WTC11 (cell line): ENCODE measurements around the gene CDH13. TPM values are rescaled to one million over a fixed set of nuclear protein-coding genes. Genes with fewer than 3 reads are reported as not detected.

Source experiments
- ATAC-seq: fragments of 200-7000 bp; cut with Tn5 transposase; 2 replicates; pipeline ENCODE4 v1.10.0; 2021; ENCODE audit warnings: mild to moderate bottlenecking, moderate library complexity
- CTCF ChIA-PET: fragments of 300-600 bp; sonication (Branson Sonifier 250); formaldehyde crosslinking; loops from one replicate; lab custom pipeline; 2021; ENCODE audit warnings: antibody characterized with exemption; lab: Charles Lee
- POLR2A ChIA-PET: fragments of 350-600 bp; sonication (Branson Sonifier 250); formaldehyde crosslinking; loops from one replicate; lab custom pipeline; 2021; ENCODE audit warnings: antibody characterized with exemption; lab: Charles Lee
- DNase-seq: peaks from one replicate; pipeline ENCODE4 v3.0.0; 2021; ENCODE audit warnings: low spot score
- H3K27ac Mint-ChIP-seq: 2 replicates; pipeline ENCODE4 v1.8.0; 2021; ENCODE audit warnings: mixed read lengths
- H3K27me3 Mint-ChIP-seq: 2 replicates; pipeline ENCODE4 v1.8.0; 2021; ENCODE audit warnings: low read depth, mild to moderate bottlenecking, moderate library complexity, mixed read lengths
- H3K36me3 Mint-ChIP-seq: 2 replicates; pipeline ENCODE4 v1.8.0; 2021; ENCODE audit warnings: mixed read lengths
- H3K4me1 Mint-ChIP-seq: 2 replicates; pipeline ENCODE4 v1.8.0; 2022; ENCODE audit warnings: mixed read lengths
- H3K4me3 Mint-ChIP-seq: 2 replicates; pipeline ENCODE4 v1.8.0; 2021; ENCODE audit warnings: mild to moderate bottlenecking, moderate library complexity, mixed read lengths
- H3K9me3 Mint-ChIP-seq: 2 replicates; pipeline ENCODE4 v1.8.0; 2021; ENCODE audit warnings: mixed read lengths
- FOXJ3 ChIP-seq: sonication (generic); formaldehyde crosslinking; IDR thresholded peaks from 2 replicates; pipeline ENCODE4 v1.9.0; 2021; ENCODE audit warnings: missing genetic modification reagents, mild to moderate bottlenecking, borderline replicate concordance
- FOXK1 ChIP-seq: sonication (generic); formaldehyde crosslinking; IDR thresholded peaks from 2 replicates; pipeline ENCODE4 v1.8.0; 2022; ENCODE audit warnings: mild to moderate bottlenecking, moderate library complexity, missing genetic modification reagents
- KAT7 ChIP-seq: sonication (generic); formaldehyde crosslinking; IDR thresholded peaks from 2 replicates; pipeline ENCODE4 v1.8.1; 2023; ENCODE audit warnings: missing genetic modification reagents, mild to moderate bottlenecking, borderline replicate concordance
- NFE2L1 ChIP-seq: sonication (generic); formaldehyde crosslinking; IDR thresholded peaks from 2 replicates; pipeline ENCODE4 v1.8.1; 2023; ENCODE audit warnings: missing genetic modification reagents
- NR2C2 ChIP-seq: sonication (generic); formaldehyde crosslinking; IDR thresholded peaks from 2 replicates; pipeline ENCODE4 v1.8.0; 2022; ENCODE audit warnings: mild to moderate bottlenecking, missing genetic modification reagents
- OVOL2 ChIP-seq: fragments of 250-450 bp; sonication (Bioruptor Pico); IDR thresholded peaks from 2 replicates; pipeline ENCODE4 v1.9.0; 2021; ENCODE audit warnings: mild to moderate bottlenecking, borderline replicate concordance
- TEAD1 ChIP-seq: sonication (generic); formaldehyde crosslinking; IDR thresholded peaks from 2 replicates; pipeline ENCODE4 v1.8.0; 2022; ENCODE audit warnings: mild to moderate bottlenecking, missing genetic modification reagents
- ZNF263 ChIP-seq: sonication (generic); formaldehyde crosslinking; IDR thresholded peaks from 2 replicates; pipeline ENCODE4 v1.8.1; 2022; ENCODE audit warnings: low read depth, mild to moderate bottlenecking, moderate library complexity, missing genetic modification reagents
- ZNF423 ChIP-seq: fragments of 250-450 bp; sonication (Bioruptor Pico); IDR thresholded peaks from 2 replicates; pipeline ENCODE4 v2.1.2; 2022; ENCODE audit warnings: mild to moderate bottlenecking, moderate library complexity
- total RNA-seq: library from RNA; stranded (reverse); gene quantifications from 3 replicates; pipeline ENCODE4 v1.2.3, GENCODE V29; 2021
- TF ChIP-seq, protein P1 (sequence below): sonication (generic); formaldehyde crosslinking; IDR thresholded peaks from 2 replicates; pipeline ENCODE4 v1.8.0; 2023; ENCODE audit warnings: missing genetic modification reagents, mild to moderate bottlenecking, borderline replicate concordance
- TF ChIP-seq, protein P2 (sequence below): sonication (generic); formaldehyde crosslinking; IDR thresholded peaks from 2 replicates; pipeline ENCODE4 v1.8.1; 2023; ENCODE audit warnings: mild to moderate bottlenecking, missing genetic modification reagents, moderate library complexity
- TF ChIP-seq, protein P3 (sequence below): sonication (generic); formaldehyde crosslinking; IDR thresholded peaks from 2 replicates; pipeline ENCODE4 v1.8.1; 2022; ENCODE audit warnings: mild to moderate bottlenecking, missing genetic modification reagents, moderate library complexity, borderline replicate concordance
- TF ChIP-seq, protein P4 (sequence below): fragments of 250-450 bp; sonication (Bioruptor Pico); IDR thresholded peaks from 2 replicates; pipeline ENCODE4 v1.8.0; 2021; ENCODE audit warnings: mild to moderate bottlenecking
- TF ChIP-seq, protein P5 (sequence below): sonication (generic); formaldehyde crosslinking; IDR thresholded peaks from 2 replicates; pipeline ENCODE4 v1.8.0; 2022; ENCODE audit warnings: mild to moderate bottlenecking, missing genetic modification reagents
- TF ChIP-seq, protein P6 (sequence below): sonication (generic); formaldehyde crosslinking; IDR thresholded peaks from 2 replicates; pipeline ENCODE4 v1.8.0; 2022; ENCODE audit warnings: mild to moderate bottlenecking, missing genetic modification reagents
- TF ChIP-seq, protein P7 (sequence below): sonication (generic); formaldehyde crosslinking; conservative IDR thresholded peaks from 2 replicates; pipeline ENCODE4 v1.8.1; 2023; ENCODE audit warnings: mild to moderate bottlenecking, low read depth, missing genetic modification reagents, moderate library complexity
- TF ChIP-seq, protein P8 (sequence below): fragments of 250-450 bp; sonication (Bioruptor Pico); conservative IDR thresholded peaks from 2 replicates; pipeline ENCODE4 v1.9.0; 2021; ENCODE audit warnings: mild to moderate bottlenecking

CDH13 gene
- total RNA-seq, 1 experiment from 2014 or later, result 0.81 TPM

DNA sequence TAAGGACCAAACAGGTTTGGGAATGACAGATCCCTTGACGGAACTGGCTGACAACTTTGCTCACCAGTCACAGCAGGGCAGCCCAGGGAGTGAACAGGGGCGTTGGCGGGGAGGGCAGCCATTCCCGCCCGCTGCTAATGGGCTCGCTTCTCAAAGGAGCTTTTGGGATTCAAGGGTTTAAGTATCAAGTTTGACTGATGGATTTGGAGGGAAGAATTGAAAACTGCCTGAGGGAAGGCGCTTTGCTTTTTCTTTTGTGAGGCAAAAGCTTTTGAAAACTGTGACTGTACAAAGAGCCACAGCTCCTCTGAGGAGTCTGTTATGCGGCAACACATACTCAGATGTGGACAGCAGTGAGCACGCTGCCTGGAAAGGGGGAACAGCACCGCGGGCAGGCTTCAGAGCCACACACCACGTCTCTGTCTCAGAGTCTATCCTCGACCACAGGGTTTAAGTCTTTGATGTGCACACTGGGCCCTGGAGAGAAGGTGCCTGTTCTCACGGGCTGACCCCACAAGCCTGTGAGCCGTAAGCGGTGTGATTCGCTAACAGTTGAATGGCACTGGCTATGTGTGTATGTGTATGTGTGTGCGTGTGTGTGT, 1101.1 kb downstream of the CDH13 start (continued):
- TF ChIP-seq, protein P1, sequence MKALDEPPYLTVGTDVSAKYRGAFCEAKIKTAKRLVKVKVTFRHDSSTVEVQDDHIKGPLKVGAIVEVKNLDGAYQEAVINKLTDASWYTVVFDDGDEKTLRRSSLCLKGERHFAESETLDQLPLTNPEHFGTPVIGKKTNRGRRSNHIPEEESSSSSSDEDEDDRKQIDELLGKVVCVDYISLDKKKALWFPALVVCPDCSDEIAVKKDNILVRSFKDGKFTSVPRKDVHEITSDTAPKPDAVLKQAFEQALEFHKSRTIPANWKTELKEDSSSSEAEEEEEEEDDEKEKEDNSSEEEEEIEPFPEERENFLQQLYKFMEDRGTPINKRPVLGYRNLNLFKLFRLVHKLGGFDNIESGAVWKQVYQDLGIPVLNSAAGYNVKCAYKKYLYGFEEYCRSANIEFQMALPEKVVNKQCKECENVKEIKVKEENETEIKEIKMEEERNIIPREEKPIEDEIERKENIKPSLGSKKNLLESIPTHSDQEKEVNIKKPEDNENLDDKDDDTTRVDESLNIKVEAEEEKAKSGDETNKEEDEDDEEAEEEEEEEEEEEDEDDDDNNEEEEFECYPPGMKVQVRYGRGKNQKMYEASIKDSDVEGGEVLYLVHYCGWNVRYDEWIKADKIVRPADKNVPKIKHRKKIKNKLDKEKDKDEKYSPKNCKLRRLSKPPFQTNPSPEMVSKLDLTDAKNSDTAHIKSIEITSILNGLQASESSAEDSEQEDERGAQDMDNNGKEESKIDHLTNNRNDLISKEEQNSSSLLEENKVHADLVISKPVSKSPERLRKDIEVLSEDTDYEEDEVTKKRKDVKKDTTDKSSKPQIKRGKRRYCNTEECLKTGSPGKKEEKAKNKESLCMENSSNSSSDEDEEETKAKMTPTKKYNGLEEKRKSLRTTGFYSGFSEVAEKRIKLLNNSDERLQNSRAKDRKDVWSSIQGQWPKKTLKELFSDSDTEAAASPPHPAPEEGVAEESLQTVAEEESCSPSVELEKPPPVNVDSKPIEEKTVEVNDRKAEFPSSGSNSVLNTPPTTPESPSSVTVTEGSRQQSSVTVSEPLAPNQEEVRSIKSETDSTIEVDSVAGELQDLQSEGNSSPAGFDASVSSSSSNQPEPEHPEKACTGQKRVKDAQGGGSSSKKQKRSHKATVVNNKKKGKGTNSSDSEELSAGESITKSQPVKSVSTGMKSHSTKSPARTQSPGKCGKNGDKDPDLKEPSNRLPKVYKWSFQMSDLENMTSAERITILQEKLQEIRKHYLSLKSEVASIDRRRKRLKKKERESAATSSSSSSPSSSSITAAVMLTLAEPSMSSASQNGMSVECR (CRISPR knock-in tag), result no peak
- TF ChIP-seq NFE2L1 (CRISPR knock-in tag), result no peak
- no peak for TF ChIP-seq FOXJ3 (CRISPR knock-in tag)
- TF ChIP-seq ZNF423 (CRISPR knock-in tag), result no peak
- TF ChIP-seq, protein P2, sequence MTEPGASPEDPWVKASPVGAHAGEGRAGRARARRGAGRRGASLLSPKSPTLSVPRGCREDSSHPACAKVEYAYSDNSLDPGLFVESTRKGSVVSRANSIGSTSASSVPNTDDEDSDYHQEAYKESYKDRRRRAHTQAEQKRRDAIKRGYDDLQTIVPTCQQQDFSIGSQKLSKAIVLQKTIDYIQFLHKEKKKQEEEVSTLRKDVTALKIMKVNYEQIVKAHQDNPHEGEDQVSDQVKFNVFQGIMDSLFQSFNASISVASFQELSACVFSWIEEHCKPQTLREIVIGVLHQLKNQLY (CRISPR knock-in tag), result no peak
- TF ChIP-seq, protein P3, sequence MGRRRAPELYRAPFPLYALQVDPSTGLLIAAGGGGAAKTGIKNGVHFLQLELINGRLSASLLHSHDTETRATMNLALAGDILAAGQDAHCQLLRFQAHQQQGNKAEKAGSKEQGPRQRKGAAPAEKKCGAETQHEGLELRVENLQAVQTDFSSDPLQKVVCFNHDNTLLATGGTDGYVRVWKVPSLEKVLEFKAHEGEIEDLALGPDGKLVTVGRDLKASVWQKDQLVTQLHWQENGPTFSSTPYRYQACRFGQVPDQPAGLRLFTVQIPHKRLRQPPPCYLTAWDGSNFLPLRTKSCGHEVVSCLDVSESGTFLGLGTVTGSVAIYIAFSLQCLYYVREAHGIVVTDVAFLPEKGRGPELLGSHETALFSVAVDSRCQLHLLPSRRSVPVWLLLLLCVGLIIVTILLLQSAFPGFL, result no peak
- no peak for TF ChIP-seq OVOL2
- TF ChIP-seq, protein P4, sequence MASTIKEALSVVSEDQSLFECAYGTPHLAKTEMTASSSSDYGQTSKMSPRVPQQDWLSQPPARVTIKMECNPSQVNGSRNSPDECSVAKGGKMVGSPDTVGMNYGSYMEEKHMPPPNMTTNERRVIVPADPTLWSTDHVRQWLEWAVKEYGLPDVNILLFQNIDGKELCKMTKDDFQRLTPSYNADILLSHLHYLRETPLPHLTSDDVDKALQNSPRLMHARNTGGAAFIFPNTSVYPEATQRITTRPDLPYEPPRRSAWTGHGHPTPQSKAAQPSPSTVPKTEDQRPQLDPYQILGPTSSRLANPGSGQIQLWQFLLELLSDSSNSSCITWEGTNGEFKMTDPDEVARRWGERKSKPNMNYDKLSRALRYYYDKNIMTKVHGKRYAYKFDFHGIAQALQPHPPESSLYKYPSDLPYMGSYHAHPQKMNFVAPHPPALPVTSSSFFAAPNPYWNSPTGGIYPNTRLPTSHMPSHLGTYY (CRISPR knock-in tag), result no peak
- no peak for TF ChIP-seq FOXK1 (CRISPR knock-in tag)

DNA sequence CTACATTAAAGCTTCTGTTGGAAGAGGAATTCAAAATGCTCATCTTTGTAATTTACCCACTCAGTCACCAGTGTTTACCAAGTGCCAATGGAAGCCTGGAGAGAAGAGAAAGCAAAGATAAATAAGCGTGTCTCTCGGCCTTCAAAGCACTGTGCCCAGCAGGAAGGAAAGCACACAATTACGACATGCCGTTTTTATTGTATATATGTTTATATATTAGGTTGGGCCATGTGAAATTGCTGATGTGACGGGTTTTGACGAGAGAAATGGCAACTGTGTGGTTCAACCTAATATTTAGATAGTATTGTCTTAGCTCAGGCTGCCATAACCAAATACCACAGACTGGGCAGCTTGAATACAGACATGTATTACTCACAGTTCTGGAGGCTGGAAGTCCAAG, 1101.7 kb downstream of the CDH13 start:
- ChIA-PET CTCF (no interaction called here), POLR2A (interaction anchor here (0.6 kb wide), 1 partner anchor 114 kb away, joined by 3 read pairs; no protein-coding TSS in a partner anchor)
- peaks cover 26% of the 10 kb centered on the region for H3K9me3 Mint-ChIP-seq
- H3K27ac Mint-ChIP-seq, result no peak overlapping the region
- H3K36me3 Mint-ChIP-seq, result 0 out of 2 replicates have a peak, but pooled peaks cover under 1% of the 10 kb centered on the region
- H3K4me1 Mint-ChIP-seq, result peaks cover 6% of the 10 kb centered on the region; the same call in 1 of the 2 replicates
- ATAC-seq (no peak), DNase-seq (no peak)
- H3K4me3 Mint-ChIP-seq, result no peak overlapping the region
- H3K27me3 Mint-ChIP-seq, result no peaks in the 10 kb centered on the region; the same call in 1 of the 2 replicates
- TF ChIP-seq TEAD1 (CRISPR knock-in tag) (no peak), KAT7 (CRISPR knock-in tag) (no peak), OVOL2 (no peak), NR2C2 (CRISPR knock-in tag) (no peak), ZNF263 (CRISPR knock-in tag) (no peak)
- TF ChIP-seq, protein P5, sequence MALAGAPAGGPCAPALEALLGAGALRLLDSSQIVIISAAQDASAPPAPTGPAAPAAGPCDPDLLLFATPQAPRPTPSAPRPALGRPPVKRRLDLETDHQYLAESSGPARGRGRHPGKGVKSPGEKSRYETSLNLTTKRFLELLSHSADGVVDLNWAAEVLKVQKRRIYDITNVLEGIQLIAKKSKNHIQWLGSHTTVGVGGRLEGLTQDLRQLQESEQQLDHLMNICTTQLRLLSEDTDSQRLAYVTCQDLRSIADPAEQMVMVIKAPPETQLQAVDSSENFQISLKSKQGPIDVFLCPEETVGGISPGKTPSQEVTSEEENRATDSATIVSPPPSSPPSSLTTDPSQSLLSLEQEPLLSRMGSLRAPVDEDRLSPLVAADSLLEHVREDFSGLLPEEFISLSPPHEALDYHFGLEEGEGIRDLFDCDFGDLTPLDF (CRISPR knock-in tag), result no peak
- TF ChIP-seq, protein P6, sequence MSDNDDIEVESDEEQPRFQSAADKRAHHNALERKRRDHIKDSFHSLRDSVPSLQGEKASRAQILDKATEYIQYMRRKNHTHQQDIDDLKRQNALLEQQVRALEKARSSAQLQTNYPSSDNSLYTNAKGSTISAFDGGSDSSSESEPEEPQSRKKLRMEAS (CRISPR knock-in tag), result no peak
- TF ChIP-seq, protein P7, sequence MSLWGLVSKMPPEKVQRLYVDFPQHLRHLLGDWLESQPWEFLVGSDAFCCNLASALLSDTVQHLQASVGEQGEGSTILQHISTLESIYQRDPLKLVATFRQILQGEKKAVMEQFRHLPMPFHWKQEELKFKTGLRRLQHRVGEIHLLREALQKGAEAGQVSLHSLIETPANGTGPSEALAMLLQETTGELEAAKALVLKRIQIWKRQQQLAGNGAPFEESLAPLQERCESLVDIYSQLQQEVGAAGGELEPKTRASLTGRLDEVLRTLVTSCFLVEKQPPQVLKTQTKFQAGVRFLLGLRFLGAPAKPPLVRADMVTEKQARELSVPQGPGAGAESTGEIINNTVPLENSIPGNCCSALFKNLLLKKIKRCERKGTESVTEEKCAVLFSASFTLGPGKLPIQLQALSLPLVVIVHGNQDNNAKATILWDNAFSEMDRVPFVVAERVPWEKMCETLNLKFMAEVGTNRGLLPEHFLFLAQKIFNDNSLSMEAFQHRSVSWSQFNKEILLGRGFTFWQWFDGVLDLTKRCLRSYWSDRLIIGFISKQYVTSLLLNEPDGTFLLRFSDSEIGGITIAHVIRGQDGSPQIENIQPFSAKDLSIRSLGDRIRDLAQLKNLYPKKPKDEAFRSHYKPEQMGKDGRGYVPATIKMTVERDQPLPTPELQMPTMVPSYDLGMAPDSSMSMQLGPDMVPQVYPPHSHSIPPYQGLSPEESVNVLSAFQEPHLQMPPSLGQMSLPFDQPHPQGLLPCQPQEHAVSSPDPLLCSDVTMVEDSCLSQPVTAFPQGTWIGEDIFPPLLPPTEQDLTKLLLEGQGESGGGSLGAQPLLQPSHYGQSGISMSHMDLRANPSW (CRISPR knock-in tag), result no peak
- TF ChIP-seq, protein P8, sequence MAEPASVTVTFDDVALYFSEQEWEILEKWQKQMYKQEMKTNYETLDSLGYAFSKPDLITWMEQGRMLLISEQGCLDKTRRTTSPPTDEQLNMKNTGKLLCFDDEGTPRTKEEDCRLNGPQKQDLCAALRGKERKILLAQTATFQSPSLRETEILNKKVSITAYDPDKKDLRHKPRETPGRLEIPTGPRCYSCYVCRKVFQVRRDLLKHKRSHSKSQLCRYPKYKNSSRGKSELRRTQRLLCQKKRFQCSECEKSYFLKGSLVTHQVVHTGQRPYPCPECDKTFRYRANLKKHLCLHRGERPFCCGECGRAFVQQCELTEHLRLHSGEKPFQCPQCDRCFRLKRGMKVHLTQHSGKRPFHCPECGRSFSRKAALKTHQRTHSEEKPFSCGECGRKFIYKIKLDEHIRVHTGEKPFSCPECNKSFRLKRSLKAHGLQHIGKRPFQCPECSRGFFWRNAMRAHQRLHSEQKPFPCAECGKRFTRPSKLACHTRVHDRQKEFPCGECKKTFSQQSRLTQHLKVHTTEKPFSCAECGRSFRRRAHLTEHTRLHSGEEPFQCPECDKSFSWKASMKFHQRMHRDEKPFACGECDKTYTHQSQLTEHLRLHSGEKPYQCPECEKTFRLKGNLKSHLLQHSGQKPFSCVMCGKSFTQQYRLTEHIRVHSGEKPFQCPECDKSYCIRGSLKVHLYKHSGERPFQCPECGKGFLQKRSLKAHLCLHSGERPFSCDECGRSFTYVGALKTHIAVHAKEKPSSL (CRISPR knock-in tag), result no peak
